H54 (cell line): Measurements from ENCODE around the gene THAP9.

Experiments used
- DNase-seq: peaks from one replicate; pipeline ENCODE4 v3.0.0; 2011; ENCODE audit warnings: low spot score, mixed read lengths; ENCODE audit not compliant: insufficient read length
- FAIRE-seq: peaks from 3 replicates; lab custom pipeline; 2011; peaks lifted over from hg19 to GRCh38; lab: Jason Lieb, UNC
- POLR2A ChIP-seq: IDR thresholded peaks from 2 replicates; pipeline ENCODE4 v1.6.1; 2011; ENCODE audit warnings: low read depth, mild to moderate bottlenecking, low read length

The THAP9 gene

GRCh38 chr4:82886147-82886942 lies 14.2 kb upstream of the THAP9 start:
- DNase-seq (no peak), FAIRE-seq (no peak)
- TF ChIP-seq POLR2A = no peak

DNA sequence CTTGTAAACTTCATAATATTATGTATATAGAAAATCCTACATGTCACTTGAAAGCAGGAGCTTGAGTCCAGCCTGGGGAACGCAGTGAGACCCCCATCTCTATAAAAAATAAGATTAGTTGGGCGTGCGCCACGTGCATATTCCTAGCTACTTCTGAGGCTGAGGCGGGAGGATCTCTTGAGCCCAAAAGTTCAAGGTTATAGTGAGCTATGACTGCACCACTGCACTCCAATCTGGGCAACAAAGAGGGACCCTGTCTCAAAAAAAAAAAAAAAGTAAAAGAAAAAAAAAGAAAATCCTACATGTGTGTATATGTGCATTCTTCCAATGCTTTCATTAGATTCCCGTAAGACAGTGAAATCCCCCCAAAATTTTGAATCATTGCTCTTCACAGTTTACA lies 11.2 kb upstream of the THAP9 start:
- no peak for DNase-seq
- FAIRE-seq = no peak
- TF ChIP-seq POLR2A = no peak

GRCh38 chr4:82890528-82890900 lies 10.0 kb upstream of the THAP9 start:
- DNase-seq (no peak), FAIRE-seq (no peak)
- TF ChIP-seq POLR2A = no peak

DNA sequence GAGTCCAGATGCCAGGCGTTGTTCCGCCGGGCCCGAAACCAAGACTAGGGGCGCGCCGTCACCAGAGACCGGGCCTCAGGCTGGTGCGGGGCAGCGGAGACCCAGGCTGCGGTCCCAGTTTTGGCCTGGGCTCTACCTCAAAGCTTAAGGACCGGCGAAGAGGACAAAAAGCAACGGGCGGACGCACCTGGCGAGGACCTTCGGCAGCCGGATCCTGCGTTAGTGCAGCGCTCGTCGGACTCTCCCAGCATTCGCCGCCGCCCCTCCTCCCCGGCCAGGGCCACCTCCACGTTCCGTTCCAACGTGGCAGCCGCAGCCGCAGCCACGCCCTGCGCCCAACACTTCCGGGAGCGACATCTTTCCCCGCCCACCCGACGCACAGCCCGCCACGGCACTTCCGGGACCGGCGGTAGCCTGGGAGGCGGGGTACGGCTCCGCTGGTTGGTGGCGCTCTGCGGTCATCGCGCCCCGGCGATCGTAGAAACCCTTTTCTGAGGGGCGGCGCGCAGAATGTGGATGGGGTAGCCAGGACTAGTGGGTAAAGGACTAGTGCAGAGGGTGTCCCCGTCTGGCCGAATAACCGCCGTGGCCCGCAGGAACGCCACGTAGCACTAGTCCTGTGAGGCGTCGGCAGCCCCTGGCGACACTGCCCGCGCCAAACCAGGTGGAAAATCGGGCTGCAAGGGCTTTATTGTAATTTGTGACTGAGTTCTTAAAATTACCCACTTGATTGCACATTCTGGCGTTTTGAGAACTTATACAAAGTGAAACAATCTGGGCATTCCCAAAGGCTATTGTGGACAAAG lies 9.4 kb upstream of the THAP9 start, which contains the start of gene SEC31A:
Gene SEC31A (minus strand): TSS at position 253 of the 806 bp plus-strand sequence. CDS start 9,217 bp downstream, outside the sequence.
- DNase-seq (peak; percentile 54), FAIRE-seq (peak; percentile 89)
- TF ChIP-seq POLR2A = peak; percentile 87

- FAIRE-seq (peak; percentile 61), DNase-seq (no peak)
- TF ChIP-seq POLR2A = no peak
Observed at GRCh38 chr4:82891707-82892466, 8.6 kb upstream of the THAP9 start.

DNA sequence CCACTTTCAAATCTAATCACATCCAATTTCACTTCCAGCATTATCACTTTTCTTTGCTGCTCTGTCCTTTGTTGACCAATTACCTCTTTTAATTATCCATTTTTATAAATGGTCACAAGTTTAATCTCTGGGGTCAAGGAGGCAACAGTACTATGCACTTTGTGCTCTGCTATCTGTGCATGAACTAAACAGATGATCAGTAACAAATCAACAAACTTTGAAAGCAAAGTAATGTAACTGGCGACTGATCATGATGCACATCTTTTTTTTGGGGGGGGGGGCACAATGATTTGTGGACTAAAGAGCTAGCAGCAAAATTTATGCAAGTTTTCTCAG lies 8.1 kb upstream of the THAP9 start:
- FAIRE-seq = no peak
- DNase-seq = no peak
- no peak for TF ChIP-seq POLR2A

- DNase-seq (no peak), FAIRE-seq (no peak)
- TF ChIP-seq POLR2A = no peak
Observed at GRCh38 chr4:82893942-82894341, 6.6 kb upstream of the THAP9 start.

GRCh38 chr4:82896755-82897154 lies 3.8 kb upstream of the THAP9 start:
- DNase-seq (no peak), FAIRE-seq (no peak)
- no peak for TF ChIP-seq POLR2A

GRCh38 chr4:82898322-82899243 lies 2.0 kb upstream of the THAP9 start:
- DNase-seq = no peak

DNA sequence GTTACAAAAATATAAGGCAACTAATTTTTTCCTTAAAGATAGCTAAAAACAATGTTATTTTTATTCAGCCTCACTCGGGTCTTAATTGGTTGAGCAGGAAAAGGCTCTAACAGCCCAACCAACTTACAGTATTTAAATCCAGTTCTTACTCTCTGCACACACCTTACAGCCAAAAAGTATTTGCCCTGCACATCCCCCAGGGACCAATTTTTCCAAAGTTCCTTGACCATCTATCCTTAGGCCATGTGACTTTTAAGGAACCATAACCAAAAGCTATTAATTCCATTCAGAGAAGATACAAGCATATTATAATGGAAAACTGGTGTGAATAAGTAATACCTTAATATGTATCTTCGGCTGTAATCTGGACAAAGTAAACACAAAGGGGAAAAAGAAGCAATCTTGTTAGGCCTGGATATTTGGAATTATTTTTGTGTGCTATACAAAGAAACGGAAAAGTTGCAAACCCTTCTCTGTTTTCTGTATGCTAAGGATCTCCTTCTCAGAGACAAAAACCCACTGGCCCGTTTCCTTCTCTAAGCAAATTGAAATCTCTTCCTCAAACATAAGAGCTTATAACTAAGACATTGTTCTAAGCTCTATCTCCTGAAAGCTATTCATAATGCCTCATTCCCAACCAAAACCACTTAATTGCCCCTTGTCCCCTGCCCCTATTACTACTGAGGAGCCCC lies 1.0 kb upstream of the THAP9 start:
- TF ChIP-seq POLR2A = no peak
- no peak for FAIRE-seq
- no peak for DNase-seq

More at GRCh38 chr4:82898322-82899243, 2.0 kb upstream of the THAP9 start:
- FAIRE-seq = no peak
- TF ChIP-seq POLR2A = no peak

DNA sequence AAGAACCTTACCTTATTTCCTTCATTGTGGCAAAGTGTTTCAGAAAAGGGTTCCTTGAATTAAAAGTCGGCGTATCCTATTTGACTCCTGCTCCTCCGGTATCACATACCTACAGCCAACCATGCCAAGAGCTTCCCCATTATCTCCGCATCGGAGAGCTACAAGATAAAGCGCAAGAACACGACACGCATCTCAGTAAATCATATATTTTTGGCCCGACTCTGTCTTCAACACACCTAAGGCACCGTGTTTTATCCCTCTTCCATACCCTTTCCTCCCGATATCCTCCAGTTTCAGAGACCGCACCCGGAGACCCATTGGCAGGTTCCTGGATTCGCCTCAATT lies 497 bp upstream of the THAP9 start:
- no peak for TF ChIP-seq POLR2A
- FAIRE-seq (no peak), DNase-seq (no peak)

DNA sequence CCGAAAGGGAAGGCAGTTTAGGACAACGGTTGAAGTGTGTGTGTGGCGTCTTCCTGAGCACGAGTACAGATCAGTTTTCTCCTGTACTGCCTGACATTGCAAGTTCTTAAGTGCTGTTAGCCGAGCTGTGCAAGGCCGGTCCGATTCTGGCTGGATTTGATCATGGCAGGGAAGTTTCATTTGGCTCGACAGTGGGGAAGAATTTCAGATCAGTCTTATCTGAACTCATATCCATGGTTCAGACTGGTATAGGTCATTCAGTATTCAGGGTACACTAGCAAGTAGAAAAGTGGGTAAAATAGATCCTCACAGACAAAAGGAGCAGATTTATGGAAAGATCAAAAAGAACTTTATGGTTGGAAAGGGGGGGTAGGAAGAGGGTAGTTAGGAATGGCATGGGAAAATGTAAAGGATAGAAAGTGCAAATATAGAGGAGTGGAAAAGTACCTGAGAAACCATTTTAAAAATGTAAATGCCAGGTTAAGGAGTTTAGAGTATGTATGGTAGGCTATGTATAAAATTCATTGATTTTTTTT lies 716 bp downstream of the THAP9 start:
- peak; percentile 36; the same call in 1 of the 2 replicates for TF ChIP-seq POLR2A
- DNase-seq (no peak), FAIRE-seq (no peak)
